K562 (cell line): ENCODE data around the gene NELFE. TPM values are rescaled to one million over a fixed set of nuclear protein-coding genes. Genes with fewer than 3 reads are reported as not detected.

Experiments
- HDAC1 ChIP-seq, 2 experiments: fragments of 450-650 bp; IDR thresholded peaks; 2 replicates each; pipeline ENCODE4 v1.6.1; 2016 to 2017; ENCODE audit warnings: inconsistent platforms in 1 of 2, mild to moderate bottlenecking in 1 of 2, moderate library complexity in 1 of 2
- MAZ ChIP-seq, 2 experiments: fragments of 450-650 bp in 1 of 2; sonication (generic) in 1 of 2; formaldehyde crosslinking; IDR thresholded peaks in 1 of 2; conservative IDR thresholded peaks in 1 of 2; 2 replicates each; pipeline versions ENCODE4 v1.4.0 to v1.5.0; 2020; ENCODE audit warnings: mild to moderate bottlenecking in 1 of 2, missing genetic modification reagents in 1 of 2
- MEIS2 ChIP-seq: fragments of 450-650 bp; IDR thresholded peaks from 2 replicates; pipeline ENCODE4 v1.6.1; 2014; ENCODE audit warnings: mild to moderate bottlenecking; ENCODE audit not compliant: partially characterized antibody
- MIER1 ChIP-seq: fragments of 450-650 bp; IDR thresholded peaks from 2 replicates; pipeline ENCODE4 v1.6.1; 2016; ENCODE audit warnings: antibody characterized with exemption, mild to moderate bottlenecking, low read depth
- NCOR1 ChIP-seq: fragments of 450-650 bp; IDR thresholded peaks from 2 replicates; pipeline ENCODE4 v1.6.1; 2016; ENCODE audit warnings: mild to moderate bottlenecking, moderate library complexity
- PHF20 ChIP-seq: fragments of 450-650 bp; IDR thresholded peaks from 2 replicates; pipeline ENCODE4 v1.6.1; 2018; ENCODE audit not compliant: partially characterized antibody
- POLR3G ChIP-seq: IDR thresholded peaks from 2 replicates; pipeline ENCODE4 v1.6.1; 2011; ENCODE audit not compliant: insufficient read length, insufficient replicate concordance; ENCODE audit errors: extremely low read depth
- PTTG1 ChIP-seq: fragments of 450-650 bp; IDR thresholded peaks from 2 replicates; pipeline ENCODE4 v1.6.1; 2016; ENCODE audit warnings: low read depth, mild to moderate bottlenecking, missing genetic modification characterization, missing compliant biosample characterization
- SIRT6 ChIP-seq: IDR thresholded peaks from one replicate; pipeline ENCODE4 v1.6.1; 2012; ENCODE audit warnings: low read depth, mild to moderate bottlenecking, control low read depth, inconsistent platforms, low read length, moderate library complexity
- SIX5 ChIP-seq, 2 experiments: IDR thresholded peaks; 2 replicates each; pipeline ENCODE4 v1.6.1; 2011; ENCODE audit warnings: low read length in 2 of 2, borderline replicate concordance in 1 of 2, low read depth in 1 of 2, mild to moderate bottlenecking in 1 of 2, moderate library complexity in 1 of 2; ENCODE audit not compliant: insufficient read depth in 1 of 2
- SMARCA4 ChIP-seq: fragments of 450-650 bp; IDR thresholded peaks from 2 replicates; pipeline ENCODE4 v1.6.1; 2016
- SREBF2 ChIP-seq: sonication (generic); formaldehyde crosslinking; IDR thresholded peaks from 2 replicates; pipeline ENCODE4 v1.4.0; 2020; ENCODE audit warnings: mild to moderate bottlenecking, missing genetic modification reagents
- TAF15 ChIP-seq: fragments of 200-400 bp; formaldehyde crosslinking; IDR thresholded peaks from 2 replicates; pipeline ENCODE4 v1.6.1; 2017; ENCODE audit warnings: mild to moderate bottlenecking, low read depth, low read length, moderate library complexity
- TSC22D4 ChIP-seq: fragments of 450-650 bp; IDR thresholded peaks from 2 replicates; pipeline ENCODE4 v1.6.1; 2016; ENCODE audit warnings: missing genetic modification characterization, missing biosample characterization, control low read depth
- ZC3H4 ChIP-seq: sonication (generic); formaldehyde crosslinking; IDR thresholded peaks from 2 replicates; pipeline ENCODE4 v1.9.0; 2021; ENCODE audit warnings: missing genetic modification reagents, borderline replicate concordance
- ZFX ChIP-seq: sonication (generic); formaldehyde crosslinking; IDR thresholded peaks from 2 replicates; pipeline ENCODE4 v1.8.0; 2022; ENCODE audit warnings: mild to moderate bottlenecking, missing genetic modification reagents, moderate library complexity
- ZNF146 ChIP-seq: IDR thresholded peaks from one replicate; pipeline ENCODE4 v1.6.1; 2018; ENCODE audit warnings: missing compliant biosample characterization; ENCODE audit not compliant: unreplicated experiment
- polyA plus RNA-seq, 8 experiments: library from polyadenylated mRNA; depleted of rRNA in 4 of 8; stranded (reverse) in 5 of 8; unstranded in 3 of 8; fragments of >200 nt; fragmentation: Nextera tagmentation in 2 of 8; fragmentation: Illumina TruSeq in 1 of 8; extraction: Ambion mirVana in 2 of 8; extraction: Trizol in 1 of 8; gene quantifications; 2 replicates each; pipeline versions ENCODE4 v1.2.1 to v1.2.3, GENCODE V29; 2011 to 2014; ENCODE audit warnings: inconsistent platforms in 1 of 8, missing spikeins in 1 of 8
- total RNA-seq, 7 experiments: library from RNA; depleted of rRNA in 6 of 7; stranded (reverse); fragments of >200 nt in 6 of 7; fragmentation: Illumina TruSeq in 2 of 7; extraction: Trizol in 2 of 7; gene quantifications; 2 replicates each; pipeline versions ENCODE4 v1.2.1 to v1.2.3, GENCODE V29; 2011 to 2021; ENCODE audit warnings: low replicate concordance in 1 of 7
- TF ChIP-seq, protein P1 (sequence below): fragments of 450-650 bp; IDR thresholded peaks from 2 replicates; pipeline ENCODE4 v1.7.1; 2018; ENCODE audit warnings: mild to moderate bottlenecking, low read depth; ENCODE audit not compliant: partially characterized antibody
- TF ChIP-seq, protein P2 (sequence below), 2 experiments: fragments of 450-650 bp; IDR thresholded peaks; 2 replicates each; pipeline ENCODE4 v1.6.1; 2016
- TF ChIP-seq, protein P3 (sequence below): fragments of 450-650 bp; formaldehyde crosslinking; IDR thresholded peaks from 2 replicates; pipeline ENCODE4 v1.4.0; 2020; ENCODE audit warnings: mild to moderate bottlenecking, moderate library complexity

Gene NELFE
- total and polyA plus RNA-seq, 9 of the 15 experiments (the other 6 are each of a cell fraction or from before 2014, with no cell fraction given) = 15.2 to 157 (median 91.5) TPM

DNA sequence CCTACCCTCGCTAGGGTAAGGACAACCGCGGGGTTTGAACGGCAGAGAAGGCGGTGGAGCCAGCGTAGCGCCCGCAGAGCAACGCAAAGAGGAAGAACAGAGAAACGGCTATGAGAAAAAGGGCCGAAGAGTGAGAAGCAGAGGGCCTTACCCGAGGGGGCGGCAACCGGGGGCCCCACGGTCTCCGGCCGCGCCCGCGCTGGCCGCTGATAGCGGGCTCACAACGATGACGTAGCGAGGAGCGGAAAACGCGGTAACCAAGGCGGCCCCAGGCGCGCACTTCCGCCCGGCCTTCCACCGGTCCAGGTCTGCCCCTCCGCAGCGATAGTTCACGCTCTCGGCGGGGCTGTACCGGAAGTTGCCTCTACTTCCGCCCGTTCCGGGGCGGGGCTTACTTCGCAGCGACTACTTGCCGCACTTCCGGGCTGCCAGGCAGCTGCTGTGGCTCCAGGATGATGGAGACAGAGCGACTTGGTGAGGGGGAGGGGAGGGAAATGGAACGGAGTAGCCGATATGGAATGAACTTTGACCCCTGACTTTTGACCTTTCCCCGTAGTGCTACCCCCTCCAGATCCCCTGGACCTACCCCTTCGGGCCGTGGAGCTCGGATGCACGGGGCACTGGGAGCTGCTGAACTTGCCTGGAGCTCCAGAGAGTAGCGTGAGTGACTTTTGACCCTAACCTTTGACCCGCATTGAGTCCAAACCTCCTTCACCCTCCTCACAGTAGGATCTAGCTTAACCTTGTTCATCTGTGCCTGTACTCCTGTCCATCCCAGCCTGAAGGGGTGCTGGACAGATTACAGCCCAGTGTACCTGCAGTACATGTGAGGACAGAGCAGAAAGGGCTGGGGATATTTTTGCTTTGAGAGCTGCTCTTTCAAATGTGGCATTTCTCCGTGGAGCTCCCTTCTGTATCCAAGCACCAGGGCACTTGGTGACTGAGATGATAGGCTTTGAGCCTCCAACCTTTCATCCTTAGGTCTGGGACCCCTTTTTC, at the start of gene NELFE, which contains the start of gene SKIC2 (continued):
- TF ChIP-seq ZFX (CRISPR knock-in tag) = peak; percentile 85
- peak; percentile 55 for TF ChIP-seq SMARCA4
- TF ChIP-seq, protein P1, sequence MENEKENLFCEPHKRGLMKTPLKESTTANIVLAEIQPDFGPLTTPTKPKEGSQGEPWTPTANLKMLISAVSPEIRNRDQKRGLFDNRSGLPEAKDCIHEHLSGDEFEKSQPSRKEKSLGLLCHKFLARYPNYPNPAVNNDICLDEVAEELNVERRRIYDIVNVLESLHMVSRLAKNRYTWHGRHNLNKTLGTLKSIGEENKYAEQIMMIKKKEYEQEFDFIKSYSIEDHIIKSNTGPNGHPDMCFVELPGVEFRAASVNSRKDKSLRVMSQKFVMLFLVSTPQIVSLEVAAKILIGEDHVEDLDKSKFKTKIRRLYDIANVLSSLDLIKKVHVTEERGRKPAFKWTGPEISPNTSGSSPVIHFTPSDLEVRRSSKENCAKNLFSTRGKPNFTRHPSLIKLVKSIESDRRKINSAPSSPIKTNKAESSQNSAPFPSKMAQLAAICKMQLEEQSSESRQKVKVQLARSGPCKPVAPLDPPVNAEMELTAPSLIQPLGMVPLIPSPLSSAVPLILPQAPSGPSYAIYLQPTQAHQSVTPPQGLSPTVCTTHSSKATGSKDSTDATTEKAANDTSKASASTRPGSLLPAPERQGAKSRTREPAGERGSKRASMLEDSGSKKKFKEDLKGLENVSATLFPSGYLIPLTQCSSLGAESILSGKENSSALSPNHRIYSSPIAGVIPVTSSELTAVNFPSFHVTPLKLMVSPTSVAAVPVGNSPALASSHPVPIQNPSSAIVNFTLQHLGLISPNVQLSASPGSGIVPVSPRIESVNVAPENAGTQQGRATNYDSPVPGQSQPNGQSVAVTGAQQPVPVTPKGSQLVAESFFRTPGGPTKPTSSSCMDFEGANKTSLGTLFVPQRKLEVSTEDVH = peak; percentile 100
- peak; percentile 74 to 75; a peak in 3 of 4 replicates for TF ChIP-seq SIX5 (IDR thresholded peaks at IDR 0.05; ENCODE audit: borderline replicate concordance in 1 of 2, insufficient read depth in 1 of 2, low read depth in 1 of 2, low read length in 2 of 2)
- TF ChIP-seq SIRT6 = no peak
- peak; percentile 62 for TF ChIP-seq NCOR1
- TF ChIP-seq ZC3H4 = no peak
- TF ChIP-seq MEIS2 = peak; percentile 58
- TF ChIP-seq, protein P2, sequence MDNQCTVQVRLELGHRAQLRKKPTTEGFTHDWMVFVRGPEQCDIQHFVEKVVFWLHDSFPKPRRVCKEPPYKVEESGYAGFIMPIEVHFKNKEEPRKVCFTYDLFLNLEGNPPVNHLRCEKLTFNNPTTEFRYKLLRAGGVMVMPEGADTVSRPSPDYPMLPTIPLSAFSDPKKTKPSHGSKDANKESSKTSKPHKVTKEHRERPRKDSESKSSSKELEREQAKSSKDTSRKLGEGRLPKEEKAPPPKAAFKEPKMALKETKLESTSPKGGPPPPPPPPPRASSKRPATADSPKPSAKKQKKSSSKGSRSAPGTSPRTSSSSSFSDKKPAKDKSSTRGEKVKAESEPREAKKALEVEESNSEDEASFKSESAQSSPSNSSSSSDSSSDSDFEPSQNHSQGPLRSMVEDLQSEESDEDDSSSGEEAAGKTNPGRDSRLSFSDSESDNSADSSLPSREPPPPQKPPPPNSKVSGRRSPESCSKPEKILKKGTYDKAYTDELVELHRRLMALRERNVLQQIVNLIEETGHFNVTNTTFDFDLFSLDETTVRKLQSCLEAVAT (IDR thresholded peaks at IDR 0.05) = peak; percentile 68 to 71; a peak in 3 of 4 replicates
- TF ChIP-seq PHF20 = peak; percentile 94
- TF ChIP-seq POLR3G = no peak
- TF ChIP-seq HDAC1 (IDR thresholded peaks at IDR 0.05) = peak in 1 of 2 experiments; percentile 95; a peak in 2 of 4 replicates
- no peak for TF ChIP-seq SREBF2 (CRISPR knock-in tag)
- TF ChIP-seq TAF15 = no peak
- no peak for TF ChIP-seq MIER1
- no peak for TF ChIP-seq ZNF146 (CRISPR knock-in tag)
- peak; percentile 84 for TF ChIP-seq PTTG1 (tag)
- TF ChIP-seq, protein P3, sequence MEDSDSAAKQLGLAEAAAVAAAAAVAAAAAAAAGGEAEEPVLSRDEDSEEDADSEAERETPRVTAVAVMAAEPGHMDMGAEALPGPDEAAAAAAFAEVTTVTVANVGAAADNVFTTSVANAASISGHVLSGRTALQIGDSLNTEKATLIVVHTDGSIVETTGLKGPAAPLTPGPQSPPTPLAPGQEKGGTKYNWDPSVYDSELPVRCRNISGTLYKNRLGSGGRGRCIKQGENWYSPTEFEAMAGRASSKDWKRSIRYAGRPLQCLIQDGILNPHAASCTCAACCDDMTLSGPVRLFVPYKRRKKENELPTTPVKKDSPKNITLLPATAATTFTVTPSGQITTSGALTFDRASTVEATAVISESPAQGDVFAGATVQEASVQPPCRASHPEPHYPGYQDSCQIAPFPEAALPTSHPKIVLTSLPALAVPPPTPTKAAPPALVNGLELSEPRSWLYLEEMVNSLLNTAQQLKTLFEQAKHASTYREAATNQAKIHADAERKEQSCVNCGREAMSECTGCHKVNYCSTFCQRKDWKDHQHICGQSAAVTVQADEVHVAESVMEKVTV (CRISPR knock-in tag) = peak; percentile 50; the same call in 1 of the 2 replicates
- no peak for TF ChIP-seq TSC22D4 (tag)
- peak; percentile 90 to 97; a peak in 3 of 4 replicates for TF ChIP-seq MAZ (CRISPR knock-in tag; conservative IDR thresholded peaks at IDR 0.05 in 1 of 2, IDR thresholded peaks at IDR 0.05 in 1 of 2)
